Effector CD4-positive, alpha-beta T cell (primary cell): ENCODE measurements around the gene KLHL29.

Experiments
- DNase-seq: peaks from one replicate; pipeline ENCODE4 v3.0.0-alpha.2; 2020

Gene KLHL29

DNA sequence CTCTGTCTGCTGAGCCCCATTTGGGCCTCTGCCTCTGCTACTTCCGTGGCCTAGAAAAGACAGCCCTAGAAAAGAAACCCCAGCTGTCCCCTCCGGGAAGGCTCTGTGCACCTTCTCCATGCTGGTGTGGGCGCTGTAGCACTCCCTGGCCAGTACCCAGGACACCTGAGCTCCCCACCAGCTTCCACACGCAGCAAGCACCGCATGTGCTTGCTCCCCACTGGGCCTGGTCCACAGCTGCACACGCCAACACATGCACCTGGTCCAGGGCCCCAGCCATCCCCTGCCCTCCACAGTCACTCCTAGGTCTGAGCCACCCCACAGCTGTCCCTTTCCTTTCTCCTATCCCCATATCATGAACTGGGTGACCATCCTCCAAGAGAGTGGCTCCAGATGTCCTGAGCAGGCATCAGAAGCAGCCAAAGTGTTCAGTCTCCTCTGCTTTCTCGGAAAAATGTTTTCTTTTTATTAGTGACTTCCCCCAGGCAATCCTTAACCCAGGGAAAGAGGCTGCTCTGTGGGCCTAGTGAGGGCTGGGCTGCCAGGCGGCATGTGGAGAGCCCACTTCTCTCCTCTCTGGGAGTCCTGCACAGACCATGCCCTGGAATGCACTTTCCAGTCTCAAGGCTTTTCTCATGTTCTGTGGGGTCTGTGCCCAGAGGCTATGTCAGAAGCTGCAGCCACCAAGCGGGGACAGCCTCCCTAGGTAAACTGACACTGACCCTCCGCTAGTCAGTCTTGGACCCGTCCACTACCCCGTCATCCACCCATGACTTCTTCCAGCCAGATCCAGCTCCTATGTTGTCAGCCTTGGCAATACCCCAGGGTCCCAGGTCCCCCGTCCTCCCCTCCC is 133.7 kb downstream of the KLHL29 start:
- DNase-seq, result no peak

DNA sequence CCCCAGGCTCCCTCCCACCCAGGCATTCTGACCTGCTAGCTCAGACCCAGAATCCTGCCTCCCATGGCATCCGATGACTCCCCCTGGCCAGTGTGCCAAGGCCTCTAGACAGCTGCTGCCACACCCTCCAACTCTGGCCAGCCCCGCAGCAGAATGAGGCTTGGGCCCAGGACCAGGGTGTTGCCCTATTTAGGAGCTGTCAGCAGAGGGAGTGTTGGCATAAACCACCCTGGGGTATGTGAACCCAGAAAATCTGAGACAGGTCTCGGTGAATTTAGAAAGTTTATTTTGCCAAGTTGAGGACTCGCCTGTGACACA is 134.3 kb downstream of the KLHL29 start:
- no peak for DNase-seq

DNA sequence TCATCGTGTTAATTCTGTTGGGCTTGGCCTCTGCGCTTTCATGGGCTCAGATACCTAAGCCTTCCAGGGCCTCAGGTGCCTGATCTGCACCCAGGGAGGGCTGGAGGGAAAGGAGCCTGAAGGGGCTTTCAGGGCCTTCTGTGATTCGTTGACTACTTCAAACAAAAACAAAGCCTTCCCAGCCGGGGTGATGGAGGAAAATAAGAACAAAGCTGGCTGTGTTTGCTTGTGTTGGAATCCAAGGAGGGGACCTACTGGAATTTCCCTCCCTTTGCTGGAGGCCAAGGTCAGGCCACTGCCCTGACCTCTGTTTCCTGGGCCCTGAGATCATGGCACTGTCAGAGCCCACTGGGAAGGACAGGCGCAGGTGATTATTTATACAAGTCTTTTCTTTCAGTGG is 135.3 kb downstream of the KLHL29 start:
- DNase-seq, result no peak

DNA sequence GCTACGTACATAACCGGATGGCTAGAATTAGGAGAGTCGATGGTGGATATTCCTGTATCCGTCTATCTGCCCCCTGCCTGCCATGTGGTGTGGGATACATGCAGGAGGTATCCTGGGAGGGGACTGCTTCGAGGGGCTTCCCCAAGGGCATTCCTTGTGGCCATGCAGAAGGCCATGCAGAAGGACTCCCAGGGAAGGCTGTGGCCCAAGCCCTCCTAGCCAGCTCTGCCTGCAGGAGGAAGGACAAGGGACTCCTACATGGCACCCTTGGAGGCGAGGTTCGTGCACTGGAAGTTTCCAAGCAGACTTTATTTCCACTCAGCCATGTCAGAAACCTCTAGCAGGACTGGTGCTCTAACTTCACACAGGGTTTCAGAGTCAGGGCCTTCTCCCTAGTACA is 136.1 kb downstream of the KLHL29 start:
- DNase-seq, result no peak

DNA sequence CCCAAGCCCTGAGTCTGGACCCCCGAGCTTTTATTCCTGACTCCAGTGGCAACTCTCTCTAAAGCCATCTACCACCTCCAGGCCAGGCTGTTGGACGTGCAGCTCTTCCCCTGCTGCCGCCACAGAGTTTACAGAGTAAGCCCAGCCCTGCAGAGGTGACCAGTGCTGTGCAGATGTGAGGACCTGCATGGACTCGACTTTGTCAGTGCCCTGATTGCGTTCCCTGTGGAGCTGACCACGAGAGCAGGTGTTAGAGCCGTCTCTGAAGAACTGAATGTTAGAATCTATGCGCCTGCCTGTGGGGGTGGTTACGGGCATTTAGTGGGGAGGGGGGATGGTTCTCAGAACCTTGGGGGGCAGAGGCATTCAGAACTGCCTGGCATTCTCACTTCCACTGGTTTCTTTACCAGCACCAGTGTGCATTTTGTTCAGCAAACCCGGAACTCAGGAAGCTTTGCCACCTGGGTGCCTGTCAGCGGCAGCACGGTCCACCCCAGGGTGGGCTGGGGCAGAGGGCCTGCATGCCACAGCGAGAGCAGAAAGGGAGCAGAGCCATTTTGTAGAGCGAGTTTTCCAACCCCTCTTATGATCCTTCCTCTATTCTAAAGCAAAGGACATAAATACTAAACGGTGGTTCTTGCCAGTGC is 137.9 kb downstream of the KLHL29 start:
- no peak for DNase-seq

DNA sequence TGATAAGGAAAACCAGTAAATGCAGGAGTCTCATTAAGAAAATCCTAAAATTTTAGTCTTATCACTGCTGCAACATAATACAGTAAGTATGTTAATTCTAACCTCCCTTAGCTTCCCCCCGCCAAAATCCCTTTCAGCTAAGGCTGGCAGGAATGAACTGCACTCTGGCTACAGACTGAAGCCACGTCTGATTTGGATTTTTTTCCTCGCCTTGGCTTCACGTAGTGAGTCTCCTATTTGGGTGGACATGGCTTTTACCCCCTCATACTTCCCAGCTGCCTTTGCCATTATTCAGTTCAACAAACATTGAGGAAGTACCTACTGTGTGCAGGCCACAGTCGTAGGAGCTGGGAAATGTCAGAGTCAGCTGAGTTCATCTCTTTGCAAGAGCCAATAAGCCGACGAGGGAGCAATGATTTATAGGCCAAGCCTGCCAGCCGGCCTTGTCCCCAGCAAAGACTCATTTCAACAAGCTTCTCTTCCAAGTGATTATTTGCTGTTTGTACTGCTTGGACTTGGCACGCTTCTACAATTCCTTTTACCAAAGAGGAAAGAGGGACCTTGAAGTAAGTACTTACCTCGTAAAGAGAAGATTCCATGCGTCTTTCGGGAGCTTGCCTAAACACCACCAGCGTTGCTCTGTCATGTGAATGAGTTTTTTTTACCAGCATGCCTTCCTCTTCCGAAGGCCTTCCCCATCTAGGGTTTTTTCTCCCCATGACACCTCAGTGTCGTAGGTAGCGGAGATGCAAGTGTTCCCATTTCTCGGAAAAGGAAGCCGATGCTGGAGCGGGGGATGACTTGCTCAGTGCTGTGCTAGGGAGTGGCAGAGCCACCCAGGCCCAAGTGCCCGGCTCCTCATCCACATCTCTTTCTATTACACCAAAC is 138.6 kb downstream of the KLHL29 start:
- DNase-seq, result no peak

DNA sequence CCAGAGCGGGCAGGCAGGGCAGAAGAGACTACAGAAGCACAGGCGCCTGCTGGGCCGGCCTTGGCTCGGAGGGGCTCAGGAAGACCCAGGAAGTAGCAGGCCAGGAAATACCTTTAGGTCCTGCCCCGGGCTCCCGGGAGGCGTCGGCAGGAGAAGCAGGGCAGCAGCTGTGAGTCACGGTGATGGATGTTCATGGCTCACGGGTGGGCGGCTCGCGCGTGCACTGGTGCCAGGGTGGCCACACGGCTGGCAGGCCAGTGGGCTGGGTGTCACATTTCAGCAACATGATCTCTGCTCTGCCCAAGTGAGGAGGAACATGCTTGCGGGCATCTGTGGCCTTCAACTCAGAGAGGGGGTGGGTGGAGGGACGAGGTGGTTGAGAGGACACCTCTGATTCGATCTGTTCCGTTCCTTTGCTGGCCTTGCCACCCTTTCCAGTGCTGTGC is 139.3 kb downstream of the KLHL29 start:
- no peak for DNase-seq

DNA sequence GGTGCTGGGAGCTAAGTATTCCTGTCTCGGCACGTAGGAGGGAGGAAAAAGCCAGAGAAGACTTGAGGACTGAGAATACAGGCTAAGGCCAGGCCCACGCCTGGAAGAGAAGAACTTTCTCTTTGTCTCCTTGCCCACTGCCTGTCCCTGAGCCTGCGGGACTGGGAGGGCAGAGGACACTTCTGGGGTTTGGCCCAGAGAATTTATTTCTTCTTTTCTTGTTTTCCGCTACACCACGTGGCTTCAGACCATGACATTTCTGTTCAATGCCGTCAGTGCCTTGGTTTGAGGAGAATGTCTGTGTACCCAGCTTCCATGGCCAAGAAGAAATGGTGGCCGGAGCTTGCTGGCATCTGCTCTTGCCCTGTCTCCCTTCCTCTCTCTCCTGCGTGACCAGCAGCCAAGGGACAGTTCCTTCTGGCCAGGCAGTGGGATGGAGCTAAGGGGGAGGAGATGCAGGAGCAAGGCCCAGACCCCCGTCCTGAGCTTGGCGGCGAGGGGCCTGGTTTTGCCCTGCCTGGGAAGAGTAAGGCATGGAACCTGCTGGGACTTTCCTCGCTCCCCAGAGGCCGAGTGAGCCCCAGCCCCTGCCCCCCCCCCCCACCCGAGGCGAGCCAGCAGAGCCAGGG is 140.3 kb downstream of the KLHL29 start:
- DNase-seq, result no peak

DNA sequence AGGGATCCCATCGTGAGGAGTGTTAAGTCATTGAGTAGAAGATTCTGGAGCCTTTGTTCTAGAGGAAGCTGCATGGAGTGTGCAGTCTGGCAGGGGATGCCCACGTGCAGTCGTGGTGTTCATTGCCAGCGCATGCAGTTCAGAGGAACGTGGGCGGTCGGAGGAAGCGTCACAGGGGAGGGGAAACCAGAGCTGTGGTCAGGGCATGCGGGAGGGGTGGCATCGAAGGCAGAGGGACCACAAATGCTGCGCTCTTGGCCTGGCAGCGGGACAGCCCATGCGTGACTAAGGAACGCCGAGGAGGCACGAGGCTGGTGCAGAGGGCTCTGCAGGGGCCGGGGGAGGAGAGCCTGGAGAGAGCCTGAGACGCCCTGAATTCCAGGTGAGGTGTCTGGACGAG is 141.1 kb downstream of the KLHL29 start:
- DNase-seq, result no peak

DNA sequence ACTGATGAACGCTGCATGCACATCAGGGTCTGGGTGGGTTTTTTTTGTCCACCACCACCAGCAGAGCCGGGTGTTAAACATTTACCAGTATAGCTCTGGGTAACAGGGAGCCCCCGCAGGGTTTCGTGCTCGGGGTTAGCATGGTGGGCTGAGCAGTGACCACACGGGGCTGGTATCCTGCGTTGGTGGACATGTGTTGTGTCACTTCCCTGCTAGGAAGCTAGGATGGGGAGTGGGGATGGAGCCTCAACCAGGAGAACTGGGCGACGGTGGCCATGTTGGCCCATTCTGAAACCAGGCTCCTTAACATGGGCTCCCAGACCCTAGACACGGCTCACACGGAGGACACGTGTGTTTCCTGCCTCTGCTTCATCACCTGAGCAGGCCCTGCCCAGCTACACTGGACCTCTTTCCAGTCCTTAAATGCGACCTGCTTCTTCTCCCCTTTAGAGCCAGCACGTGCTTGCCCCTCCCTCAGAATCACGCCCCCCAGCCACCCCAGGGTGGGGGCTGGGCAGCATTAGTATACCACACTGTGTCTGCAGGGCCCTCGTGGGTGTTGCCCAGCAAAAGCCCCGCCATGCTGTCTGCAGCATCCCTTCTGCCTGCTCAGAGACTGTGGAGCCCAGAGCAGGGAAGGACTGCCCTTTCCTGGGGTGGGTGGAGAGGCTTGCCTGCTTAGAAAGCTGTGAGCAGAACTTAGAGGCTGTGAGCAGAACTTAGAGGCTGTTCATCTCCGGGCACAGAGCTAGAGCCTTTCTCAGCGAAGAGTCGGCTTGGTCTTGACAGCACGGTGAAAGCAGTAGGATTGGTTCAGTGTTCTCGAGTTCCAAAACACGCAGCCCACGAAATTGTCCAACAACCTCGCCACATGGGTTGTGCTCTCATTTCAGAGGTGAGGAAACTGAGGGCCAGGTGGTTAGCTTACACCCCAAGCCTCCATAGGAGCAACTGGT is 142.1 kb downstream of the KLHL29 start:
- DNase-seq, result no peak

DNA sequence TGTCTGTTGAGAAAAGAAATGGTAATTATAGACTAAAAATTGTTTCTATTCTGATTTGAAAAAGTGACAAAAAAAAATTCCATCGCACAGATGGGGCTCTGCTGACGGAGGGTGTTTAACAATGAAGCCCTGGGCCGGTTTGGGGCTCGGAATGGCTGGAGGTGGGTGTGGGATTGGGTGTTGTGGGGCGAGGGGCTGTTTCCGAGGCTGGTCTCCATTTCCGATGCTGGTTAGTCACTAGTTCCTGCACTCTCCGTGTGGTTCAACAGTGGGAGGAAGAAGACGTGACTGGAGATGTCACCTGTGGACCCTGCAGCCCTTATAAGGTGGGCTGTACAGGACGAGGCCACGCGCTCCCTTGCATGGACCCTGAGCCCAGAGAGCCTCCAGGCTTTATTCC is 143.2 kb downstream of the KLHL29 start:
- no peak for DNase-seq

DNA sequence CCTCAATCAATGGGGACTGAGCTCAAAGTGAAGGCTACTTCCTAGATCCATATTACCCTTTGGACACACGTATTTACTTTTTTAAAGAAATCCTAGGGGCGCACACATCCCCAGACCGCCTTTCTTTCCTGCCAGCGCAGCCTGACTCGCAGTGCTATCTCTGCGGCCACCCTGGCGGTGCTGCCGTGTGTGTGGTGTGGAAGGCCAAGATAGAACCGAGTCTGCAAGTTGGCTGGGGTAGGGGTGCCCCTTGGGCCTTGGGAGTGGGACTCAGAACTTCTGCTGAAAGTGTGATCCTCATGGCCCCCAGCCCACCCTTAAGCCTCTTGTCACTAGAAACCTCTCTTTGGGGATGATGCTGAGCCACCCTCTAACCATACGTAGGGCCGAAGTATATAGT is 143.7 kb downstream of the KLHL29 start:
- no peak for DNase-seq

DNA sequence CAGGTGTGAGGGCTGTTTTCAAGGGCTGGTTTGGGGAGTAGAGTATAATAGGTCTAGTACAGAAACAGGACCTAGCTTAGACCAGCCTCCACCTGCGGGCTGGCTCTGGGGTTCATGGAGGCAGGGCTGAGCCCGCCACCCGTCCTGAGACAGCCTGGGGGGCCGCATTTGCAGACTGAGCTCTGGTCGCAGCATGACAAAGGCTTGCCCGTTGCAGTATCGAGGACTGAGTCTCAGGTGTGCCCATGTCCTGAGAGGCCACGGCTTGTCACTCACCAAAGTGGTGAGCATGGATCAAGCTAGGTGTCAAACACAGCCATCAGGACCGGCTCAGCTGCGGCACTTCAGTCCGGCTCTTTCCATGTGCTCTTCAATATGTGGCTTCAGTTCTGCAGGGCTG is 144.7 kb downstream of the KLHL29 start:
- no peak for DNase-seq

DNA sequence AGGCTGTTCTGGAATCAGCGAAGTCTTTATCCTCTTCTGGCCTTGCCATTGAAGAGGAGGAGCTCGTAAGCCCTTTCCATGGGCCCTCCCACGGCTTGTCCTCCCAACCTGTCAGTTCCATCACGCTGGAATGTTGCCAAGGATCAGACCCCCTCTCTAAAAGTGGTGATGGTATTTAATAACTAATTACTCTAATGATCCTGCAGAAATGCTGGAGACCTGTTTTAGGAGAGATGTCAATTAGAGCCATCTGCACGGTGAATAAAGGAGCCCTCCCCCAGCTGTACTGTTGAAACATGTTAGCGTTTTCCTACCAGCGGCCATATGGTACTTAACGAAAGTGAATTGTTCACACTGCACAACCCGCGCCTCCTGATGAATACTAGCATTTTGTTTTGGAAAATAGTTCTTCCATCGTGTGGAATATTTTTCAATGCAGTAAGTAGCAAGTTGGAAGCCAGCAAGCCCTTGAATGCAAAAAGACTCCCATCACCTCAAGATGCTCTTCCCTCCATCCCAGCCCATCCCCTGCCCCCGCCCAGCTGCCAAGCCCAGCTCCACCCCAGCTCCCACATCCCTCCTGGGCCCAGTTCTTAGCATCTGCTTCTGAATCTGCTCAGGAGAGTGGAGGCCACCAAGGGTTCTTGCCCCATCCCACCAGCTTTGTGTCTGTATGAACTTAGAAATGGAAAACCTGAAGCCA is 145.4 kb downstream of the KLHL29 start:
- DNase-seq, result no peak

DNA sequence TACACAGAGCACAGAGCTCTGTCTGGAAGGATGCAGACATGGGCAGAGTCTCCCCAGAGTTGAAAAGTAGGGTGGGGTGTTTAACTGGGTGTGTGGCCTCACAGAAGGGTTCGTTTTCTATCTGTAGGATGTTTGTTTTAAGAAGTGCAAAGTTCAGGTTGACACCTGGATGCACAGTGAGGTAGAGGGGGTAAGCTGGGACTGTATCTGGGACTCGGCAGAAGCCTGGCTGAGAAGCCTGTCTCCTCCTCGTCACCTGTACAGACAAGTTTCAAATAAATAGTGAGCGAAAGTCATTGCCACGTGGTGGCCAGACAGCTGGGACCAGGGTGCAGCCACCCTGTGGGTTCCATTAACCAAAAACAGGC is 145.9 kb downstream of the KLHL29 start:
- no peak for DNase-seq

DNA sequence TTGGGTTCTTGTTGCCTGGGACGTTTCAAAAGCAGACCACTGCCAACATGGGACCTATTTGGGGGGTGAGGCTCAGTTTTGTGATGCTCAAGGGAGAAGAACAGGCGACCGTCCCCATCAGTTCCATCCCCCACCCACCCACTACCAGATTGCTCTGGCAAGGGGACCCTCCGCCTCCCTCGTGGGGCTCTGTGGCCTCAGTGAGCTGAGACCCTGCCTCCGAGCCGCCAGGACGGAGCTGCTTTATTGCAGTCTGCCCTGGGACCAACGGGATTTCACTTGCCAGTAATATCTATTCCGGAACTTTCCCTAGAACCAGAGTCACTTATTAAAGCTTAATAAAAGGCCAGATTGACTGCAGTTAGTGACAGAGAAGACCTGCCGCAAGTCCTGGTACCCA is 146.3 kb downstream of the KLHL29 start:
- no peak for DNase-seq

DNA sequence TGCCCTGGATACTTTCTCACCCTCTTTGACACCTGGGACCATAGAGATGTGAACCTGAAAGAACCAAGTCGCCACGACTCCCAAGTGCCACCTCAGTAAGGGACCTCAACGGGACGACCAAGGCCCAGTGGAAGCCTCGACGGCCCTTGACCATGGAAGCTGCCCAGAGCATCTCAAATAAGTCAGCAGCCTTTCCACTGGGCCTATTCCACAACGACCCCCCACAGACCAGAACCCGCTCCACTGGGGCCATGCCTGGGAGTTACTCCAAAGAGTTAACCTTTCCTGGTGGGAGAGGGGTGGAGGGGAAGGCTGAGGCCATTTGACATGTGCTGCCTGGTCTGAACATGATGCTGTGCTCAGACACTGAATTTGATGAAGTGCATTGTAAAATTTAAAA is 146.9 kb downstream of the KLHL29 start:
- DNase-seq, result no peak

DNA sequence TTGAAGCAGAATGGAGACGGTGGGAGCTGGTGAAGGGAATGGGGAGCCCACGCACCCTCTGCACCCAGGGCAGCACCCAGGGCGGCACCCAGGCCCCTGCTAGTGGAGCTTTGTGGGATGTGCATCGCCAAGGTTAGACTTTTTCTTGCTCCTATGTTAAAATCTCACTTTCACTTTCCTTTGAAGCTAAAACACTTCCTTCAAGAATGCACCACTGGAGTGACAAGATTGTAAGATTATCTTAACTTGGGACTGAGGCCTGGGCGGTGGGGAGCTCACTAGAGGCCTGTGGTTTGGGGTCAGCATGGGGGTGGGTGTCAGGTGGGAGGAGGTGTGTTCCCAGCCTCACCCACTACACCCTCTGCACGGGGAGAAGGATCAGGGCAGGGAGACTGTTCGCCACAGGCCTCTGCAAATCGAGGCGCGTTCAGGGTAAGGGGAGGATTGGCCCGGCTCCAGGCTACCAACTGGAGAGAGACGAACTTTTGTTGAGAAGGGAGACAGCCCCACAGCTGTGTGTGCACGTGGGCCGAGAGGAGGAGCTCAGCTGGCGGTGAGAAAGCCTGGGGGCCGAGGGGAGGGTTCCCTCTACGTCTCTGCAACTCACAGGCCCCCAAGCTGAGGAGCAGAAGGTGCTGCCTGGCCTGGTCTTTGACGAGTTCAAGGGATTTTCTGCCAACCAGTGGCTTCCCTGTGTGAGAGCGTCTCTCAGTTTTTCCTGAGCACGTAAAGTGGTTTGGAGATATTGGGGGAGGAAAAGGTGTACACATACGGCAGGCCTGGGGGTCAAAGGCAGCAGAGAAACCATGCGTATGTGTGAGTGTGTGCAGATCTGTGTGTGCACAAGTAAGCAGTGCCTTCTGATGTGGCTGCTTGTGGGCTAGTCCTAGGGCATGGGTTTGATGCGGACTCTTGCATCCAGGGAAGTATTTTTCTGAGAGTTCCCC is 147.7 kb downstream of the KLHL29 start:
- DNase-seq, result no peak

DNA sequence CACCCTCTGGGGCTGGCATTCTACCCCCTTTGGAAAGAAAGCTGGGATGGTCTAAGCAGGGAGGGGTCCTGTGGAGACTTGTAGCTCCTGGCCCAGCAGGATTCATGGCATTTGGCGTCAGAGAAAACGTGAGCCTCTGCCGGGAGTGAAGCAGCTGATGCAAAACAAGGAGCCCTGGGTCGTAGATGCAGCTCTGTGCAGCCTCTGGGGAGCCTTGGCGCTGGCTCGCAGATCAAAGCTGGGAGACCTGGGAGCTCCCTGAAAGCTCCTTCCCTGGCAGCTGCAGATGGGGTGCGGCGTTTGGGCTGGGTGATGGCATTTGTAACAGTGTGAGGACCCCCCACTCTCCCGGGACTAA is 148.3 kb downstream of the KLHL29 start:
- DNase-seq, result no peak

DNA sequence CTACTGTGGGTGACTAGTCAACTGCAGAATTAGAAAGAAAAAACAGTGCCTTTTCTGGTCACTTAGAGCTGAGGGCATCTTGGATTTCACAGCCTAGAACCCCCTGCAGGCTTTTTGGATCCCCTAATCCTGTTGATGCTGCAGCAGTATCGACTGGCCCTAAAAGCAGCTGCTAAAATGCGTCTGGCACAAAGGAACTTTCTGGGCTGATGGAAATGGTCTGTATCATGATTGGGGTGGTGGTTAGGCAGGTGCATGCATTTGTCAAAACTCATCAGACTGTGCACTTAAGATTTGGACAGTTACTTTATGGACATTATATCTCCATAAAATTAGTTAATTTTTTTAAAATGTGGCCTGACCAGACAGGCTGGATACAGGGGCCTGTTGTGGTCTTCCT is 149.8 kb downstream of the KLHL29 start:
- no peak for DNase-seq
